ENCODE data around the gene GABBR2. TPM values are rescaled to one million over a fixed set of nuclear protein-coding genes. Genes with fewer than 3 reads are reported as not detected.

The GABBR2 gene
- total RNA-seq, 1 experiment from 2014 or later = 0.33 TPM

DNA sequence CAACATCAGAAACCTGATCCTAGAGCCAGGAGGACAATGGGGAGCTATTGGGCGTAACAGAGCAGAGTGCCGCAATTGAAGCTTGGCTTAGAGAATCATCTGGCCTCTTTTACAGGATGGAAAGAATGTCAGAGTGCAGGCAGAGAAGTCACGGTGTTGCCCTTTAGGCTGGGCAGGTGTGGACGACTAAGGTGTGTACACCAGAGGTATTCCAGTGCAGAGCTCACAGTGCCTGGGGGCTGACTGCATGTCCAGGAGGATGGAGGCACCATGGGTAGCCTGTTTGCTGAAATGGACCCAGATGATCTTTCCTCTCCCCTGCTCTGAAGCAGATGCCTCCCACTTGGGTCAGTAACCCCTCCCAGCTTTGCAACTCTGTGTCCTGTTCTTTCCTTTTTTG, 404.4 kb downstream of the GABBR2 start:
- Mint-ChIP-seq H3K4me1 (ENCODE audit: low read depth, unreplicated experiment) (no peaks in the 10 kb centered on the region), H3K27me3 (ENCODE audit: unreplicated experiment) (no peaks in the 10 kb centered on the region), H3K9me3 (ENCODE audit: low read depth, unreplicated experiment) (no peaks in the 10 kb centered on the region), H3K4me3 (ENCODE audit: low read depth, unreplicated experiment) (no peak overlapping the region), H3K27ac (ENCODE audit: unreplicated experiment) (no peak overlapping the region), H3K36me3 (ENCODE audit: insufficient read depth, unreplicated experiment) (no peaks in the 10 kb centered on the region)
- TF ChIP-seq, protein P1, sequence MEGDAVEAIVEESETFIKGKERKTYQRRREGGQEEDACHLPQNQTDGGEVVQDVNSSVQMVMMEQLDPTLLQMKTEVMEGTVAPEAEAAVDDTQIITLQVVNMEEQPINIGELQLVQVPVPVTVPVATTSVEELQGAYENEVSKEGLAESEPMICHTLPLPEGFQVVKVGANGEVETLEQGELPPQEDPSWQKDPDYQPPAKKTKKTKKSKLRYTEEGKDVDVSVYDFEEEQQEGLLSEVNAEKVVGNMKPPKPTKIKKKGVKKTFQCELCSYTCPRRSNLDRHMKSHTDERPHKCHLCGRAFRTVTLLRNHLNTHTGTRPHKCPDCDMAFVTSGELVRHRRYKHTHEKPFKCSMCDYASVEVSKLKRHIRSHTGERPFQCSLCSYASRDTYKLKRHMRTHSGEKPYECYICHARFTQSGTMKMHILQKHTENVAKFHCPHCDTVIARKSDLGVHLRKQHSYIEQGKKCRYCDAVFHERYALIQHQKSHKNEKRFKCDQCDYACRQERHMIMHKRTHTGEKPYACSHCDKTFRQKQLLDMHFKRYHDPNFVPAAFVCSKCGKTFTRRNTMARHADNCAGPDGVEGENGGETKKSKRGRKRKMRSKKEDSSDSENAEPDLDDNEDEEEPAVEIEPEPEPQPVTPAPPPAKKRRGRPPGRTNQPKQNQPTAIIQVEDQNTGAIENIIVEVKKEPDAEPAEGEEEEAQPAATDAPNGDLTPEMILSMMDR (IDR thresholded peaks at IDR 0.05; ENCODE audit: unreplicated experiment) = no peak
- no peak for DNase-seq
- intact Hi-C loops (cut with micrococcal nuclease; ENCODE audit: unreplicated experiment) = no loop called here
- BruUV-seq (replicated peaks) = no TSS peak
- CTCF ChIA-PET = no interaction called here

DNA sequence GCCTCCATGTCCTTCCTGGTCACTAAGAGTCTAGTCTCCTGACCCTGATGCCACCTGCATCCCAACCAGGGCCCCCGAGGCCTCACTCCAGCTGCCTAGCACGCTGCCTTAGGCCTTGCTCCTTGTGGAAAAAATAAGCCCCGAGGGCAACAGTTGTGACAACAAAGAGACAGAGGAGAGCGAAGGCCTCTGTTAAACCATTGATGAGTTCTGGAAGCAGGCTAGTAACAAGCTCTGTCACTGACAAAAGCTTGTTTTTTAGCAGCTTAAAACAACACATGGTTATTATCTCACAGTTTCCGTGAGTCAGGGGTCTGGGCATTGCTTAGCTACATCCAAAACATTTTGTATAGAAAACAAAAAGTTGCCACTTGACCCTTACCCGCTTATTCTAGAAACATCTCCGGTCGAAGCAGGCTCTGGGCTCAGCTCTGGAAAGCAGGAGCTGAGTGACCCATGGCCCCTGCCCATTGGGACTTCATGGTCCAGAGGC, 405.1 kb downstream of the GABBR2 start:
- CTCF ChIA-PET = no interaction called here
- BruUV-seq (replicated peaks) = no TSS peak
- Mint-ChIP-seq H3K27ac (ENCODE audit: unreplicated experiment) (no peak overlapping the region), H3K27me3 (ENCODE audit: unreplicated experiment) (no peaks in the 10 kb centered on the region), H3K4me3 (ENCODE audit: low read depth, unreplicated experiment) (no peak overlapping the region), H3K36me3 (ENCODE audit: insufficient read depth, unreplicated experiment) (no peaks in the 10 kb centered on the region), H3K9me3 (ENCODE audit: low read depth, unreplicated experiment) (no peaks in the 10 kb centered on the region), H3K4me1 (ENCODE audit: low read depth, unreplicated experiment) (no peaks in the 10 kb centered on the region)
- DNase-seq = no peak
- intact Hi-C loops (cut with micrococcal nuclease; ENCODE audit: unreplicated experiment) = no loop called here
- TF ChIP-seq, protein P1 (IDR thresholded peaks at IDR 0.05; ENCODE audit: unreplicated experiment) = no peak

DNA sequence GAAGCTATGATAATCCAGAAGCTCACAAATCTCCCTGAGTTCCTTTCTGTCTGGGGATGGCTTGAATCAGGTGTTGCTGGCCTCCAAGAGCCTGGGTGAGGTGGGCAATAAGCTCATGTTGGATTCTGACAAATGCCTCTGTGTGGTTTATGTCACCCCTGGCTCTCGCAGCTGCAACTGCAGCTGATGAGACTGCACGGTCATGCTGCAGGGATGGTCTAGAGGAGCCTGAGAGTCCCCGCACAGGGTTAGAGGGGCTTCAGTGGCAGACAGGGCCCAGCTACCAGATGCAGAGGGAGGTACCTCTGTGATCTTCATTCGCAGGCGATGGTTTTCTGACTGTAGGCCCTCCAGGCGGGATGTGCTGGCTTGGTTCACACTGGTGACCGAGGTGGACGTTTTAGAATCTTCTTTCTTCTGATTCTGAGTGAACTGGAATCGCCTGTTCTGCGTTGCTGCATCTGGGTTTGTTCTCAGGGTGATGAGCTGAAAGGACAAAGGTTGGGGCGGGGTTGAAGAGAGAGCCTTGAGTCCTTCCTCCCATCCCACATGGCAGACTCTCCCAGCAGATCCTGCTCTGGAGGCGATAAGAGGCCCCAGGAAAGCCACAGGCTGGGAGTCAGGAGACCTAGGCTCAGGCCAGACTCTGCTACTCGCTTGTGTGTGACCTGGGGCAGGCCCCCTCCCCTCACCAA, 405.6 kb downstream of the GABBR2 start:
- CTCF ChIA-PET = no interaction called here
- no peak for DNase-seq
- no TSS peak for BruUV-seq (replicated peaks)
- H3K27ac Mint-ChIP-seq (ENCODE audit: unreplicated experiment) = no peak overlapping the region
- H3K4me1 Mint-ChIP-seq (ENCODE audit: low read depth, unreplicated experiment) = no peaks in the 10 kb centered on the region
- no peaks in the 10 kb centered on the region for H3K36me3 Mint-ChIP-seq (ENCODE audit: insufficient read depth, unreplicated experiment)
- TF ChIP-seq, protein P1 (IDR thresholded peaks at IDR 0.05; ENCODE audit: unreplicated experiment) = no peak
- no peaks in the 10 kb centered on the region for H3K9me3 Mint-ChIP-seq (ENCODE audit: low read depth, unreplicated experiment)
- H3K4me3 Mint-ChIP-seq (ENCODE audit: low read depth, unreplicated experiment) = no peak overlapping the region
- H3K27me3 Mint-ChIP-seq (ENCODE audit: unreplicated experiment) = no peaks in the 10 kb centered on the region
- intact Hi-C loops (cut with micrococcal nuclease; ENCODE audit: unreplicated experiment) = no loop called here

DNA sequence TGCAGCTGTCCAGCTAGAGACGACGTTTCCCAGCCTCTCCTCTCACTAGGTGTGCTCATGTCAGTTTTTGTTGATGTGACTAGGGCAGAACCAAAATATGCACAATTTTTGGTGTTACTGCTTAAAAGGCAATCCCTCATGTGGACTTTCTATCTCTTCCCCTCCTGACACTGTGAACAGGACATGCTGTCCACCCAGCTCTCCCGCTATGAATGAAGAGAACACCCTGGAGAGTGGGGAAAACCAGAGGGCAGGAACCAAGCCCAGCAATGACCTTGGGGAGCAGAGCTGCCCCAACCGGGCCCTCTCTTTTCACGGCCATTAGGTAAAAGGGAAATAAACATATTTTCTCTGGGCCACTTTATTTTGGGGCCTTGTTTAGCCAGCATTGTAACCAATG, 406.6 kb downstream of the GABBR2 start:
- no peak overlapping the region for H3K4me3 Mint-ChIP-seq (ENCODE audit: low read depth, unreplicated experiment)
- CTCF ChIA-PET = no interaction called here
- no peaks in the 10 kb centered on the region for H3K27me3 Mint-ChIP-seq (ENCODE audit: unreplicated experiment)
- no peaks in the 10 kb centered on the region for H3K4me1 Mint-ChIP-seq (ENCODE audit: low read depth, unreplicated experiment)
- intact Hi-C loops (cut with micrococcal nuclease; ENCODE audit: unreplicated experiment) = no loop called here
- no peak overlapping the region for H3K27ac Mint-ChIP-seq (ENCODE audit: unreplicated experiment)
- TF ChIP-seq, protein P1 (IDR thresholded peaks at IDR 0.05; ENCODE audit: unreplicated experiment) = no peak
- no peaks in the 10 kb centered on the region for H3K9me3 Mint-ChIP-seq (ENCODE audit: low read depth, unreplicated experiment)
- BruUV-seq (replicated peaks) = no TSS peak
- no peak for DNase-seq
- no peaks in the 10 kb centered on the region for H3K36me3 Mint-ChIP-seq (ENCODE audit: insufficient read depth, unreplicated experiment)
